Body of pancreas (tissue), 4 donors: ENCODE measurements around the gene ADGRB3. TPM values are rescaled to one million over a fixed set of nuclear protein-coding genes. Genes with fewer than 3 reads are reported as not detected.

Experiments used
- ATAC-seq: fragments of 150-250 bp; one replicate; pipeline ENCODE4 v1.9.1; 2016
- DNase-seq, 4 donors: peaks; one replicate each; pipeline ENCODE4 v3.0.0-alpha.2; 2019
- H3K27ac ChIP-seq, 4 donors: fragments of 200-600 bp; sonication (generic); 1 replicate in 3 of 4; 2 replicates in 1 of 4; pipeline versions ENCODE4 v1.5.1 to v1.6.1; 2016 to 2019; ENCODE audit warnings: mild to moderate bottlenecking in 1 of 4, mixed read lengths in 1 of 4, moderate library complexity in 1 of 4
- H3K27me3 ChIP-seq, 2 donors: fragments of 200-600 bp; sonication (generic); one replicate each; pipeline ENCODE4 v1.6.0; 2016; ENCODE audit warnings: mild to moderate bottlenecking in 1 of 2
- H3K36me3 ChIP-seq, 2 donors: fragments of 200-600 bp; sonication (generic); replicated peaks in 1 of 2; 2 replicates each; pipeline ENCODE4 v1.5.1; 2016; ENCODE audit warnings: low read depth in 2 of 2; ENCODE audit not compliant: insufficient read depth in 1 of 2
- H3K4me1 ChIP-seq: fragments of 200-600 bp; sonication (generic); one replicate; pipeline ENCODE4 v1.6.0; 2016
- H3K4me3 ChIP-seq, 2 donors: fragments of 200-600 bp; sonication (generic); 1 replicate in 1 of 2; 2 replicates in 1 of 2; pipeline ENCODE4 v1.5.1; 2016 to 2019
- H3K9me3 ChIP-seq, 3 donors: fragments of 200-600 bp; sonication (generic); 1 replicate in 2 of 3; 2 replicates in 1 of 3; pipeline ENCODE4 v1.5.1; 2016
- CTCF ChIP-seq, 7 experiments: fragments of 450-650 bp in 4 of 7; fragments of 200-600 bp in 3 of 7; sonication (generic) in 3 of 7; IDR thresholded peaks; one replicate each; pipeline ENCODE4 v1.5.1; 2016 to 2019; ENCODE audit warnings: antibody characterized with exemption in 7 of 7
- POLR2A ChIP-seq, 3 donors: fragments of 450-650 bp; IDR thresholded peaks; one replicate each; pipeline ENCODE4 v1.6.1; 2016; ENCODE audit warnings: antibody characterized with exemption in 3 of 3, mild to moderate bottlenecking in 2 of 3
- WGBS, 2 donors: methylation state at CpG; one replicate each; pipeline ENCODE4 v1.1.5; 2017; 5-methylcytosine and 5-hydroxymethylcytosine counted together
- intact Hi-C: fragments of 100-400 bp; cut with DNase I; formaldehyde crosslinking; loops from one replicate; pipeline ENCODE4 v1.15.1; 2023
- total RNA-seq, 2 donors: library from RNA; depleted of rRNA; stranded (reverse); fragments of >200 nt; gene quantifications; one replicate each; pipeline ENCODE4 v1.1.0, GENCODE V29; 2016

Gene ADGRB3
- total RNA-seq, 2 donors from 2014 or later = under 0.01 to 1.3 TPM

DNA sequence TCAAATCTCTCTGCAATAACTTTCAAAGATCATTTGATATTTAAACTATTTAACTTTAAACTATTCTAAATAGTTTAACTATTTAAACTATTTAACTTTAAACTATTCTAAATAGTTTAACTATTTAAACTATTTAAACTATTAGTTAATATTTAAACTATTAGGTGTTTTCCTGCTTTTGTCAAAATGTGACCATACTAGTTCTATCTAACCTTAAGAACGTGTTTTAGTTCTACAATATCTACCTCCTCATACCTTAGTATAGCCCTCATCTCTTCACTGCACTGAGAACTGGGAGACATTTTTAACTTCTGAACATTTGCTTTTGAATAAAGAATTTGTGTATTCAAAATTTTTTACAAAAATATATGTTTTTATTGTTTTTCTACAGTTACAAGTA, 429.1 kb downstream of the ADGRB3 start:
- no peak for ATAC-seq
- no peaks in the 10 kb centered on the region for H3K27me3 ChIP-seq
- no peaks in the 10 kb centered on the region for H3K9me3 ChIP-seq
- H3K4me3 ChIP-seq = no peak overlapping the region
- intact Hi-C loops = no loop called here
- H3K27ac ChIP-seq = no peak overlapping the region
- TF ChIP-seq POLR2A (IDR thresholded peaks at IDR 0.05) (no peak), CTCF (IDR thresholded peaks at IDR 0.05) (no peak)
- 29 to 35% methylated on average over 1 of the region's 1 CpG for WGBS, 2 donors
- H3K4me1 ChIP-seq = no peaks in the 10 kb centered on the region
- no peak for DNase-seq
- no peaks in the 10 kb centered on the region for H3K36me3 ChIP-seq

- Histone ChIP-seq H3K4me1 (no peaks in the 10 kb centered on the region), H3K36me3 (no peaks in the 10 kb centered on the region), H3K4me3 (no peak overlapping the region), H3K27ac (no peak overlapping the region), H3K9me3 (no peaks in the 10 kb centered on the region), H3K27me3 (no peaks in the 10 kb centered on the region)
- intact Hi-C loops = no loop called here
- TF ChIP-seq POLR2A (IDR thresholded peaks at IDR 0.05) = no peak
- TF ChIP-seq CTCF (IDR thresholded peaks at IDR 0.05) = no peak
- DNase-seq (no peak), ATAC-seq (no peak)
- 54% methylated on average over 1 of the region's 1 CpG for WGBS, 2 donors
Observed at GRCh38 chr6:69069881-69070280, 434.8 kb downstream of the ADGRB3 start.

DNA sequence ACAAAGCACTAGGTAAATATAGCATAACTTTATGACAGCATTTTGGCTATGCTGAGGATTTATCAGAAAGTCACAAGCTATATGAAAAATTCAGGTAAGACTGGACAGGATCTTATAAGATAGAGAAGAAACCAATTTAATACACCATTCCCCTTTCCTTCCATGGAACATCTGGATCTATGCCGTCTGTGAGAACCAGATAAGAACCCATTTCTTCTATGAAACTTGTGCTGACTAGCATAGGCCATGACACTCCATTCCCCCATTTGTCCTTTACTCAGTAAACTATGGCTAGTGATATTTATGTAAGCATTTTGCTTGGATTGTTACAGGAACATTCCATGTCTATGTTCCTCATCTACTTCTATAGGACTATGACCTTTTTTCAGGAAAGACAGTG, 437.7 kb downstream of the ADGRB3 start:
- Histone ChIP-seq H3K4me3 (no peak overlapping the region), H3K9me3 (no peaks in the 10 kb centered on the region), H3K36me3 (no peaks in the 10 kb centered on the region), H3K27ac (no peak overlapping the region), H3K4me1 (no peaks in the 10 kb centered on the region), H3K27me3 (no peaks in the 10 kb centered on the region)
- no peak for DNase-seq
- intact Hi-C loops = no loop called here
- no peak for ATAC-seq
- TF ChIP-seq POLR2A (IDR thresholded peaks at IDR 0.05) (no peak), CTCF (IDR thresholded peaks at IDR 0.05) (no peak)
- WGBS, 2 donors = 68 to 79% methylated on average over 1 of the region's 1 CpG

DNA sequence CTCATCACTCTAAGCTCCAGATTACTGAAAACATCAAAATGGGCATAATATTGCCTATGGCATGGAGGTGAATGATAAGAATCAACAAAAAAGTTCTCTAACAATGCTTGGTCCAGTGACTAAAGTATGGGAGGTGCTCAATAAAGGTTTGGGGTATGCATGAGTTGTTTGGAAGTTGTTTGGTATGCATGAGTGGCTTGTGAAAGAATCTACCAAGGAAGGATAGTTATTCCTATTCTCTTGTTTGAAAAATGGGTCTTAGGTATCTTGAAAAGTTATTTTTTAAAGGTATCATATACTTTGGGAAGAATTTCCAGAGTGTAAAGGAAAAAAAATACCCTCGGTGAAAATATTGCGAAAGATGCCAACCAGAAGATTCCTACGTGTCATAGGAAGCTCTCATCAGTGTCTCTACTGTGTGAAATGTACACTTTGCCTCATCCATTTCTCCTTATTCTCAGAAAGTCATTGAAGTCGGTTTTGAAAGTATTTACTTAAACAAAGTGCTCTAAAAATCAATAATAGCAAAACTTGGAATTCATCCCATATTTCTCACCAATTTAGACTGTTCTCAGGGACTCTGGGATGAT, 449.8 kb downstream of the ADGRB3 start:
- no peaks in the 10 kb centered on the region for H3K27me3 ChIP-seq
- no peak for DNase-seq
- no peak for ATAC-seq
- WGBS, 2 donors = 35 to 36% methylated on average over 4 of the region's 4 CpGs
- intact Hi-C loops = no loop called here
- no peak for TF ChIP-seq CTCF (IDR thresholded peaks at IDR 0.05)
- no peak for TF ChIP-seq POLR2A (IDR thresholded peaks at IDR 0.05)
- no peak overlapping the region for H3K4me3 ChIP-seq
- no peaks in the 10 kb centered on the region for H3K36me3 ChIP-seq
- H3K4me1 ChIP-seq = no peaks in the 10 kb centered on the region
- H3K27ac ChIP-seq = no peak overlapping the region
- no peaks in the 10 kb centered on the region for H3K9me3 ChIP-seq

DNA sequence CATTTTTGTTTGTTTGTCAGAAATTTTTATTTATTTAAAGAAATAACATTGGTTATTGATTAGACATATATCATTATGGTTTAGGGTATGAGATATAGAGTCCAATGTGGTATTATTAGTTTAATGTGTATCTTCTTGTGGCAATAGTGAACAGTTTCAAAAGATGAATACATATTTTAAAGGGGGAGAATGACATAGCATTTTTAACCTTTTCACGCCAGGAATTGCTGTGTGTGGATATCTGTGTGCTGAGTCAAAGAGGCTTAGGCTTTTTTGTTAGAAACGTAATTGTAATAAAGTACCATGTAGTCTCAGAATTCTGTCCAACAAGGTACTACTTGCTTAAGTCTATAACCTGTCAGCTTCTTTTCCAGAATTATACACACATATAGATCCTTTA, 451.6 kb downstream of the ADGRB3 start:
- H3K4me3 ChIP-seq = no peak overlapping the region
- H3K27ac ChIP-seq = no peak overlapping the region
- no peak for TF ChIP-seq CTCF (IDR thresholded peaks at IDR 0.05)
- no peaks in the 10 kb centered on the region for H3K27me3 ChIP-seq
- no peaks in the 10 kb centered on the region for H3K36me3 ChIP-seq
- intact Hi-C loops = no loop called here
- H3K9me3 ChIP-seq = no peaks in the 10 kb centered on the region
- no peak for ATAC-seq
- DNase-seq = no peak
- 68 to 70% methylated on average over 2 of the region's 2 CpGs for WGBS, 2 donors
- H3K4me1 ChIP-seq = no peaks in the 10 kb centered on the region
